Endothelial cell (in vitro differentiated cells): ENCODE data around the gene CGN. TPM values are rescaled to one million over a fixed set of nuclear protein-coding genes. Genes with fewer than 3 reads are reported as not detected.

Experiments used
- DNase-seq: peaks from one replicate; pipeline ENCODE4 v3.0.0; 2021; ENCODE audit warnings: low spot score
- H3K27ac Mint-ChIP-seq: one replicate; pipeline ENCODE4 v1.8.0; 2021; ENCODE audit warnings: mixed read lengths, inconsistent platforms; ENCODE audit not compliant: unreplicated experiment
- H3K27me3 Mint-ChIP-seq: one replicate; pipeline ENCODE4 v1.8.0; 2021; ENCODE audit warnings: mild to moderate bottlenecking, moderate library complexity, mixed read lengths, inconsistent platforms; ENCODE audit not compliant: unreplicated experiment
- H3K36me3 Mint-ChIP-seq: one replicate; pipeline ENCODE4 v1.8.0; 2021; ENCODE audit warnings: mild to moderate bottlenecking, low read depth, mixed read lengths, inconsistent platforms; ENCODE audit not compliant: unreplicated experiment
- H3K4me1 Mint-ChIP-seq: one replicate; pipeline ENCODE4 v1.8.0; 2021; ENCODE audit warnings: mild to moderate bottlenecking, mixed read lengths, inconsistent platforms; ENCODE audit not compliant: unreplicated experiment
- H3K4me3 Mint-ChIP-seq: one replicate; pipeline ENCODE4 v1.8.0; 2021; ENCODE audit warnings: mild to moderate bottlenecking, mixed read lengths, inconsistent platforms; ENCODE audit not compliant: unreplicated experiment
- H3K9me3 Mint-ChIP-seq: one replicate; pipeline ENCODE4 v1.8.0; 2021; ENCODE audit warnings: mixed read lengths, inconsistent platforms; ENCODE audit not compliant: unreplicated experiment
- CTCF ChIP-seq: fragments of 200-600 bp; sonication (generic); IDR thresholded peaks from one replicate; pipeline ENCODE4 v1.5.0; 2021; ENCODE audit warnings: antibody characterized with exemption; ENCODE audit not compliant: unreplicated experiment
- total RNA-seq: library from RNA; stranded (reverse); fragmentation: NEBNext Ultra II Directional; extraction: Animal tissue kit (Norgen Biotek cat#: 25700); gene quantifications from one replicate; pipeline ENCODE4 v1.2.1, GENCODE V29; 2021; ENCODE audit not compliant: unreplicated experiment

The CGN gene
- total RNA-seq, 1 donor from 2014 or later: 50.7 TPM

DNA sequence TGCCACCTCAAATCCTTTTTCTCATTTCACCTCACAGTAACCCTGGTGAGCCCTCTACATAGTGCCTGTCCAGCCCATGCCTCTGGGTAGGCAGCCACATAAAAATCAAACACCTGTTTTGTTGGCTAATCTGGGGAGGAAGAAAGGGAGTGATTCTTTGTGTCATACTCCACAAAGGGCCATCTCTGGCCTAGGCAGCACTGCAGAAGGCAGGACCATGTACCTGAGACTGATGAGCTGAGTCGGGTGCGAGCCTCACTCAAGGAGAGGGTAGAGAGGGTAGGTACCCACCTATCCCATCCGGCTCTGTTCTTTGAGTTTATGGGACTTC is 36.7 kb downstream of the CGN start:
- H3K4me1 Mint-ChIP-seq: peaks cover 22% of the 10 kb centered on the region
- no peaks in the 10 kb centered on the region for H3K36me3 Mint-ChIP-seq
- no peak for TF ChIP-seq CTCF
- peaks cover 2% of the 10 kb centered on the region for H3K27me3 Mint-ChIP-seq
- H3K9me3 Mint-ChIP-seq: no peaks in the 10 kb centered on the region
- DNase-seq: no peak
- H3K4me3 Mint-ChIP-seq: no peak overlapping the region
- no peak overlapping the region for H3K27ac Mint-ChIP-seq

GRCh38 chr1:151549199-151549598 is 38.0 kb downstream of the CGN start:
- Mint-ChIP-seq H3K36me3 (no peaks in the 10 kb centered on the region), H3K27me3 (peaks cover 2% of the 10 kb centered on the region), H3K4me1 (peaks cover 18% of the 10 kb centered on the region), H3K9me3 (no peaks in the 10 kb centered on the region), H3K27ac (no peak overlapping the region), H3K4me3 (no peak overlapping the region)
- no peak for DNase-seq
- no peak for TF ChIP-seq CTCF

DNA sequence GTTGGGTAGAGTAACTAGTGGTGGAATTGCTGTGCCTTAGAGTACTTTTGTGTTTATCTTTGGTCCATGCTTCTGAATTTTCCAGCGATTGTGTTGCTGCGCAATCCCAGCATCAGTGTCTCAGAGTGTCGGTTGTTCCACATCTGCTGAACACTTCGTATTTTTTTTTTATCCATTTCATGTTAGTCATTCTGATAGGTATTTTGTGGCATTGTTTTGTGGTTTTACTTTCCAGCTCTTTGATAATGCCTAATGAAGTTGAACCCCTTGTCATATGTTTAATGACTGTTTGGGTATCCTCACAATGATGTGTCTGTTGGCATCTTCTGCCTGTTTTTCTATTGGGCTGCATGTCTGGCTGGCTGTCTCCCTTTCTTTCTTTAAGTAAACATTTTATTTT is 42.5 kb downstream of the CGN start:
- Mint-ChIP-seq H3K4me3 (peak overlapping the region; percentile 50), H3K27me3 (peaks cover 2% of the 10 kb centered on the region), H3K9me3 (no peaks in the 10 kb centered on the region), H3K4me1 (peaks cover 12% of the 10 kb centered on the region), H3K36me3 (no peaks in the 10 kb centered on the region), H3K27ac (no peak overlapping the region)
- TF ChIP-seq CTCF: no peak
- no peak for DNase-seq

DNA sequence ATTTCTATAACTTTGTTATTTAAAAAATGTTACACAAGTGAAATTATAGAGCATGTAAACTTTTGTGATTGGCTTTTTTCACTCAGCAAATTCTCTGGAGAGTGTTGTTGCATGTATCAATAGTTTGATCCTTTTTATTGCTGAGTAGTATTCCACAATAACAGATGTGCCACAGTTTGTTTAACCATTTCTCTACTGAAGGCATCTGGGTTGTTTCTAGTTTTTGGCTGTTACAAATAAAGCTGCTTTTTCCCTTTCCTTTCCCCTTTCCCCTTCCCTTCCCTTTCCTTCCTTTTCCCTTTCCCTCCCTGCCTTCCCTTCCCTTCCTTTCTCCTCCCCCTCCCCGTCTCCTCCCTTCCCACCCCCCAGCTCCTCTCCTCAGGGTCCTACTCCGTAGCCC is 44.9 kb downstream of the CGN start:
- H3K36me3 Mint-ChIP-seq: no peaks in the 10 kb centered on the region
- TF ChIP-seq CTCF: no peak
- no peak overlapping the region for H3K27ac Mint-ChIP-seq
- no peak overlapping the region for H3K4me3 Mint-ChIP-seq
- no peak for DNase-seq
- H3K4me1 Mint-ChIP-seq: peaks cover 17% of the 10 kb centered on the region
- H3K27me3 Mint-ChIP-seq: peaks cover 2% of the 10 kb centered on the region
- no peaks in the 10 kb centered on the region for H3K9me3 Mint-ChIP-seq

DNA sequence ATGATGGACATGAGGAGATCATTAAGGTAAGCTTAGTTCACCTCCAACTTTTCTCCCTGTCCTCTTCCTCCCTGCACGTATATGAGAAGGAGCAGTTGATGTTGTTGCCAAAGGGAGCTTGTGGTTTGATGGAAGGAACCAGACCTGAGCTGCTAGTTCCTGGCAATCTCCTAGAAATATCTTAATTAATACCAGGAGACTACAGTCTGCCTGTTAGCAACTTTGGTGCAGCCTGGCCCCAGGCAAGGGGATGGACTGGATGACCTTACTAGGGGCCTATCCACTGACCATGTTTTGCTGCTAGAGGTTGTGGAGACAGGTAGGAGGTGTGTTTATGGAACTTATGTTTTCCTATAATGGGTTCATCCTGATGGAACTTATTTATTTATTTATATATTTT is 51.5 kb downstream of the CGN start:
- Mint-ChIP-seq H3K27ac (no peak overlapping the region), H3K27me3 (peaks cover 2% of the 10 kb centered on the region), H3K4me1 (peaks cover 12% of the 10 kb centered on the region), H3K9me3 (no peaks in the 10 kb centered on the region), H3K4me3 (no peak overlapping the region), H3K36me3 (peaks cover 5% of the 10 kb centered on the region)
- DNase-seq: no peak
- TF ChIP-seq CTCF: no peak
